Muscle layer of duodenum (tissue), 2 donors: ENCODE data around the gene SH3RF2.
"Not testable (repeated sequence)": the region's sequence is repeated elsewhere in the genome, so short reads cannot be mapped to it uniquely, and the experiment has no call there.

Source experiments
- H3K27ac ChIP-seq: one replicate; pipeline ENCODE4 v1.7.0; 2013; ENCODE audit warnings: mild to moderate bottlenecking, low read length
- H3K27me3 ChIP-seq: one replicate; pipeline ENCODE4 v1.7.0; 2013; ENCODE audit warnings: low read depth, mild to moderate bottlenecking, control low read depth, low read length
- H3K36me3 ChIP-seq, 2 donors: one replicate each; pipeline ENCODE4 v1.7.0; 2013; ENCODE audit warnings: low read length in 2 of 2, control low read depth in 1 of 2, mild to moderate bottlenecking in 1 of 2; ENCODE audit not compliant: insufficient read depth in 2 of 2, control insufficient read depth in 1 of 2
- H3K4me1 ChIP-seq, 2 donors: one replicate each; pipeline ENCODE4 v1.7.0; 2013; ENCODE audit warnings: low read length in 2 of 2, mild to moderate bottlenecking in 2 of 2, control low read depth in 1 of 2, moderate library complexity in 1 of 2; ENCODE audit not compliant: insufficient read depth in 2 of 2, control insufficient read depth in 1 of 2
- H3K4me3 ChIP-seq, 2 donors: one replicate each; pipeline ENCODE4 v1.7.0; 2013; ENCODE audit warnings: low read length in 2 of 2, low read depth in 1 of 2, mild to moderate bottlenecking in 1 of 2
- H3K9me3 ChIP-seq, 2 donors: one replicate each; pipeline ENCODE4 v1.7.0; 2013; ENCODE audit warnings: low read length in 2 of 2, control low read depth in 1 of 2, mild to moderate bottlenecking in 1 of 2; ENCODE audit not compliant: control insufficient read depth in 1 of 2
- donor health status: healthy.

SH3RF2 gene, protein sequence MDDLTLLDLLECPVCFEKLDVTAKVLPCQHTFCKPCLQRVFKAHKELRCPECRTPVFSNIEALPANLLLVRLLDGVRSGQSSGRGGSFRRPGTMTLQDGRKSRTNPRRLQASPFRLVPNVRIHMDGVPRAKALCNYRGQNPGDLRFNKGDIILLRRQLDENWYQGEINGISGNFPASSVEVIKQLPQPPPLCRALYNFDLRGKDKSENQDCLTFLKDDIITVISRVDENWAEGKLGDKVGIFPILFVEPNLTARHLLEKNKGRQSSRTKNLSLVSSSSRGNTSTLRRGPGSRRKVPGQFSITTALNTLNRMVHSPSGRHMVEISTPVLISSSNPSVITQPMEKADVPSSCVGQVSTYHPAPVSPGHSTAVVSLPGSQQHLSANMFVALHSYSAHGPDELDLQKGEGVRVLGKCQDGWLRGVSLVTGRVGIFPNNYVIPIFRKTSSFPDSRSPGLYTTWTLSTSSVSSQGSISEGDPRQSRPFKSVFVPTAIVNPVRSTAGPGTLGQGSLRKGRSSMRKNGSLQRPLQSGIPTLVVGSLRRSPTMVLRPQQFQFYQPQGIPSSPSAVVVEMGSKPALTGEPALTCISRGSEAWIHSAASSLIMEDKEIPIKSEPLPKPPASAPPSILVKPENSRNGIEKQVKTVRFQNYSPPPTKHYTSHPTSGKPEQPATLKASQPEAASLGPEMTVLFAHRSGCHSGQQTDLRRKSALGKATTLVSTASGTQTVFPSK

DNA sequence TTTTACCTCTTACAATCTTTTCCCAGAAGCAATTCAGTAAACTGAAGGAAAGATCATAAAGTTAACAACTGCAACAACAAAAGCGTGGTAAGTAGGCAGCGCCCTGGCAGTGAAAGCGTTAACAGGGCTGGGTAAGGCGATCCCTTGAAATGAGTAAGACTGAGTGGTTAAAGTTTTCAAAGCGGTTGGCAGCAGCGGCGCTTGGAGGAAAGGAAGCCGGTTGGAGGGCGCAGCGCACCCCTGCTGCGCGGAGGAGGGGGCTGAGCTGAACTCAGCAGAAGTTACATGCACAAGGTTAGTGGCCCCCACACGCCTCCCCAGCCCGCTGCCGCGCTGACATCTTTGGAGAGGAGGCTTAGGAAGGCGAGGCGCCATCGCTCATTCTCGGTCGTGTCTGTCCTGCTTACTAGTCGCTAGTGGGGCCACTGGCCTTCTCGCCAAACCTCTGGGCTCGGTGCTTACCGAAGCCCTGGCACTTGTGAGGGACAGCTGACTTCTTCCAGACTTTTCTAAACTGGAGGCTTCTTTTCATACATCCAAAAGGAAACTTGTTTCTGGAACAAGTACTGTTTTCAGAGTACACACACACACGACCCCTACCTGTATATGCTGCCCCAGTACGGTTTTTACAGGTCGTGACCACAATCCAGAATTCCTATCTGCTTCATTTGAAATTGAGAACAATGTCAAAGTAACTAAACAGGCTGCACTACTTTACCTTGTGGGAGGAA, at the start of gene SH3RF2:
SH3RF2 (plus strand) TSS at position 178 of the 731 bp plus-strand sequence. CDS start 1,351 bp downstream, outside the sequence.
- Histone ChIP-seq H3K9me3 (no peaks in the 10 kb centered on the region), H3K27ac (peak within 1 kb of the TSS; percentile 56), H3K4me1 (peaks cover 0 to 12% of the 10 kb centered on the region in 2 donors), H3K36me3 (no peaks in the 10 kb centered on the region), H3K4me3 (peak within 1 kb of the TSS; percentile 62 to 67), H3K27me3 (no peaks in the 10 kb centered on the region)

DNA sequence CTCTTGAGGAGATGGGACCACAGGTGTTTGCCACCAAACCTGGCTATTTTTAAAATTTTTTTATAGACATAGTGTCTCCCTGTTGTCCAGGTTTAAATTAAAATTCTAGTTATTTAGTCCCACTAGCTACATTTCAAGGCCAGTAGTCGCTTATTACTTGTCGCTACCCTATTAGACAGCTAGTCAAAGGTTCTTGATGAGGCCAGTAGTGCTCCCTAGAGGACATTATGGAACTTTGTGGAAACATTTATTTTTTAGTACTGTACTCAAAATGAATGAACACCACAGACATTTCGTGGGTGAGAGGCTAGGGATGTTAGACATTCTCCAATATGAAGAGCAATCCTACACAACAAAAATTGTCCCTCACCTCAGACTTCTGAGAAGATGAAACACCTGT, 49.2 kb upstream of the SH3RF2 start:
- Histone ChIP-seq H3K4me1 (no peaks in the 10 kb centered on the region), H3K27me3 (no peaks in the 10 kb centered on the region), H3K36me3 (no peaks in the 10 kb centered on the region), H3K27ac (no peak overlapping the region), H3K4me3 (no peak overlapping the region), H3K9me3 (peaks cover 0 to 7% of the 10 kb centered on the region in 2 donors)

DNA sequence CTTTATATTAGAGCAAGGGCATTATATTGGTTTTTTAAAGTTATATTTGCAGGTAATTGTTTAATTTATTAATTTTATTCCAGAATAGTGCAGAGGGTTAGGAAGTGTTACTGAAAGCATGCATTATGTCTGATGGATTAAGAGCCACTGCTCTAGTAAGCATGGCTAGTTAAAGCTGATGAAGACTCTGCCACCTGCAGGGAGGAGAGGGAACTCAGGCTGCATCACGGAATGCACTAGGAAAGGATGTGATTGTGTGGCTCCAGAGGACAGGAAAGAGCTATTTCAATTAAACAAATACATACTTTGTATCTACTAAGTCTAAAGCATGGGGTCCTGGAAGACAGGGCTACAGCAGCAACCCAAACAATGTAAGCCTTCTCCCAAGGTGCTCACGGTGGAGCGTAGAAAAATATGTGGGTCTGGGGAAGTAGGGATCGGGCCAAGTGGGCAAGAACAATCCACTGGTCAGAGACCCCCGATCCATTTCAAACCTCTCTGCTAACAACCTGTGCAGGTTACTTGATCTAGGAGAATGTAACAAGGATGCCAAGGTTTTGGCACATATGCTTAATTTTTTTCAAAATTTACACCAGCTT, 48.3 kb upstream of the SH3RF2 start:
- Histone ChIP-seq H3K27me3 (no peaks in the 10 kb centered on the region), H3K4me1 (no peaks in the 10 kb centered on the region), H3K9me3 (peaks cover 0 to 7% of the 10 kb centered on the region in 2 donors), H3K27ac (no peak overlapping the region), H3K36me3 (no peaks in the 10 kb centered on the region), H3K4me3 (no peak overlapping the region)

DNA sequence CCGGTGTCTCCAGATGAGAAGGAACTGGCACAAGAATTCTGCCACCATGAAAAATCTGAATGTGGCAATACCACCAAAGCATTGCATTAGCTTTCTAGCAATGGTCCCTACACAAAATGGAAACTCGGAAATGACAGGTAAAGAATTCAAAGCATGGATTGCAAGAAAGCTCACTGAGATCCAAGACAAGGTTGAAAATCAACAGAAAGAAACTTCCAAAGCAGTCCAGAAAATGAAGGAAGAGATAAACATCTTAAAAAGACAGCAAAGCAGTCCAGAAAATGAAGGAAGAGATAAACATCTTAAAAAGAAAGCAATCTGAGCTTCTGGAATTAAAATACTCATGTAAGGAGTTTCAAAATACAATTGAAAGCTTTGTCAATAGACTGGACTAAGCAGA, 46.8 kb upstream of the SH3RF2 start:
- H3K27ac ChIP-seq, result no peak overlapping the region
- H3K4me1 ChIP-seq, result no peaks in the 10 kb centered on the region
- no peak overlapping the region for H3K4me3 ChIP-seq
- peaks cover 0 to 7% of the 10 kb centered on the region in 2 donors for H3K9me3 ChIP-seq
- H3K36me3 ChIP-seq, result no peaks in the 10 kb centered on the region
- H3K27me3 ChIP-seq, result no peaks in the 10 kb centered on the region

DNA sequence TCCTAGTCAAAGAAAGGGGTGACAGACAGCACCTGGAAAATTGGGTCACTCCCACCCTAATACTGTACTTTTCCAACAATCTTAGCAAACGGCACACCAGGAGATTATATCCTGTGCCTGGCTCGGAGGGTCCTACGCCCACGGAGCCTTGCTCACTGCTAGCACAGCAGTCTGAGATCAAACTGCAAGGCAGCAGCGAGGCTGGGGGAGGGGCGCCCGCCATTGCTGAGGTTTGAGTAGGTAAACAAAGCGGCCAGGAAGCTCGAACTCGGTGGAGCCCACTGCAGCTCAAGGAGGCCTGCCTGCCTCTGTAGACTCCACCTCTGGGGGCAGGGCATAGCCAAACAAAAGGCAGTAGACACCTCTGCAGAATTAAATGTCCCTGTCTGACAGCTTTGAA, 45.0 kb upstream of the SH3RF2 start:
- not testable (repeated sequence) for H3K4me3 ChIP-seq, H3K27ac ChIP-seq, H3K36me3 ChIP-seq, H3K27me3 ChIP-seq, H3K9me3 ChIP-seq, H3K4me1 ChIP-seq

DNA sequence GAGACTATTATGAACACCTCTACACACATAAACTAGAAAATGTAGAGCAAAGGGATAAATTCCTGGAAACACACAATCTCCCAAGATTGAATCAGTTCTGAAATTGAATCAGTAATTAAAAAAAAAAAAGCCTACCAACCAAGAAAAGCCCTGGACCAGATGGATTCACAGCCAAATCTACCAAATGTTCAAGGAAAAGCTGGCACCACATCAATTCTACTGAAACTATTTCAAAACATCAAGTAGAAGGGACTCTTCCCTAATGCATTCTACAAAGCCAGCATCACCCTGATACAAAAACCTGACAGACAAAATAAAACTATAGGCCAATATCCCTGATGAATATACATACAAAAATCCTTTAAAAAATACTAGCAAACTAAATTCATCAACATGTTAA, 38.2 kb upstream of the SH3RF2 start:
- Histone ChIP-seq H3K4me1 (no peaks in the 10 kb centered on the region), H3K27me3 (no peaks in the 10 kb centered on the region), H3K9me3 (peaks cover 0 to 5% of the 10 kb centered on the region in 2 donors), H3K36me3 (no peaks in the 10 kb centered on the region), H3K27ac (no peak overlapping the region), H3K4me3 (no peak overlapping the region)

DNA sequence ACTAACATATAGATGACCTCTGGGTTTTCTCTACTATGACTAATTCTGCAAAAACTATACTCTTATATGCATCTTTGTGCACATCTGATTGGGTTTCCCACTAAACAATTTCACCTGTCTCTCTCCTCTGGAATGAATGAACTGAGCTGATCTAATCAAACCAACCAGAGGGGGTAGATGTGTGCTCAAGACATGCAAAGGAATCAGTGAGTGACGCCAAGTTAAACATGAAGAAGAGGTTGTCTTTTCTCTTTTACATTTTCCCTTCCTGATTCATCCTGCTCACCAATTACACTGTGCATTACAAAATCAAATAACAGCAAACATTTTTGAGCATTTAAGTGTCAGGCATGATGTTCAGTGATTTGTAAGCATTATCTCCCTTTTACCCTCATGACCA, 34.0 kb upstream of the SH3RF2 start:
- H3K27me3 ChIP-seq, result no peaks in the 10 kb centered on the region
- no peak overlapping the region for H3K27ac ChIP-seq
- H3K4me1 ChIP-seq, result no peaks in the 10 kb centered on the region
- peaks cover 0 to 5% of the 10 kb centered on the region in 2 donors for H3K9me3 ChIP-seq
- no peak overlapping the region for H3K4me3 ChIP-seq
- no peaks in the 10 kb centered on the region for H3K36me3 ChIP-seq

DNA sequence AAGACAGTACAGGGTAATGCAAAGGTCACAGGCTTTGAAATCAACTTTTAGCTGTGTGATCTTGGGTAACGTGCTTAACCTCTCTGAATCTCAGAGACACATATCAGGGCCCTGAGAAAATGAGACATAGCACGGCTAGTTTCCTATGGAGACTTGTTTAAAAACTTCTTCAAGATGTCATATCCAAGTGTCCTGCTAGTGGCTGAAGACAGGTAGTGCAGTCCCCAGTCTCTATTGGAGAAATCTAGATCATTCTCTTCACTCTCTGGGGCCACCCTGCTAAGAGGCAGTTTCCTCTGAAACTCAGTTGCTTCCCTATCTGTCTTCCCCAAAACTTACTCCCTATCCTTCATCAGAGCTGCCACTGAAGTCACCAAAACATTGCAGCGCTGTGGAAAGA, 33.3 kb upstream of the SH3RF2 start:
- H3K4me1 ChIP-seq, result no peaks in the 10 kb centered on the region
- no peaks in the 10 kb centered on the region for H3K36me3 ChIP-seq
- H3K27ac ChIP-seq, result no peak overlapping the region
- H3K9me3 ChIP-seq, result peaks cover 0 to 5% of the 10 kb centered on the region in 2 donors
- no peaks in the 10 kb centered on the region for H3K27me3 ChIP-seq
- H3K4me3 ChIP-seq, result no peak overlapping the region

DNA sequence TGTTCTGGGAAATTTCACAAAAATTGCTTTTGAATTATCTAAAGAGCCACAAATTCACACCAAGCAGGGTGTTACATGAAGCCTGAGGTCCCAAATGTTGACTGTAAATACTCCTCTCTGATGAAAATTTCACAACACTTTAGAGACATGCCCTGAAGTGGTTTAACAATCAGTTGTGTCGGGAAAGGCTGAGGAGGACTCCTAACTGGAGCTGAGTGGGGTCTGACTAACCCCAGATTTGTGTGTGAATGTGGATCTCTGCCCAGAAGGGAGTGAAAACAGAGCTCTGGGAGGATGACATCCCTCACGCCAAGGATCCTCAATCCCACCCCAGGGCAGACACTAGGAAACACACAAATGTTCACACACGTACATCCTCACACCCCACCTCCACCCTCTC, 32.5 kb upstream of the SH3RF2 start:
- Histone ChIP-seq H3K36me3 (no peaks in the 10 kb centered on the region), H3K4me1 (no peaks in the 10 kb centered on the region), H3K27ac (no peak overlapping the region), H3K27me3 (no peaks in the 10 kb centered on the region), H3K4me3 (no peak overlapping the region), H3K9me3 (peaks cover 0 to 5% of the 10 kb centered on the region in 2 donors)

DNA sequence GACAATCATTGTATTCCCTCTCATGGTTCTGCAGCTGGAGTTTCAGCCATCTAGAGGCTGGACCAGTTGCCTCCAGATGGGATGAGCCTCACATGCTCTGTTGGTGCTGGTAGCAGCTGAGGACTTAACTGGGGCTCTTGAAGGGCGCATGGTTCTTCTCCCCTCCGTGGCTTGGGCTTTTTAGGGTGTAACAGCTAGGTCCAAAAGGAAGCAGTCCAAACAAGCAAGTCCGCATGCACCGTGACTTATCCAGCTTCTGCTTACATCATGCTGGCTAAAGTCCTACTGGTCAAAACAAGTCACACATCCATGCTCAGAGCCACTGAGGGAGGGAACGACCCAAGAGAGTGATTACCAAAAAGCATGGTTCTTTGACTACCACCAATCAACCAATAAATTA, 31.6 kb upstream of the SH3RF2 start:
- Histone ChIP-seq H3K9me3 (peaks cover 0 to 1% of the 10 kb centered on the region in 2 donors), H3K4me1 (no peaks in the 10 kb centered on the region), H3K27ac (no peak overlapping the region), H3K36me3 (no peaks in the 10 kb centered on the region), H3K27me3 (no peaks in the 10 kb centered on the region), H3K4me3 (no peak overlapping the region)

DNA sequence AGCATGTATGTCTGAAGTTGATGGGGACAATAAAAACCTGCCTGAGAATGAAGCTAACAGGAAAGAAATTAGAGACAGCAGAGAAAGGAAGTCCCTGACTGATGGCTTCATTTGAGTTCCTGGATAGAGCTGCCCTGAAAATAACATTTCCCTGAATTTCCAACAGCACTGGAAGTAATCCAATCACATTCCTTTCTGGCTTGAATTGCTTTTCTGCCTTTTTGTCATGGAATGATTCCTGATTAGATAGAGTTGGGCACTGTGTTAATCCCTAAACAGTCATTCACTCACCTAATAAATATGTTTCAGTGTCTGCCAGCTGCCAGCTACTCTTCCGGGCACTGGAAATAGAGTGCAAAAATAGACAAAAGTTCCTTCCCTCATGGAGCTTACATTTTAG, 30.0 kb upstream of the SH3RF2 start:
- H3K4me3 ChIP-seq, result no peak overlapping the region
- H3K27me3 ChIP-seq, result no peaks in the 10 kb centered on the region
- no peaks in the 10 kb centered on the region for H3K9me3 ChIP-seq
- H3K4me1 ChIP-seq, result no peaks in the 10 kb centered on the region
- H3K27ac ChIP-seq, result no peak overlapping the region
- no peaks in the 10 kb centered on the region for H3K36me3 ChIP-seq
